ENCODE measurements around the gene TOLLIP. TPM values are rescaled to one million over a fixed set of nuclear protein-coding genes. Genes with fewer than 3 reads are reported as not detected.

Gene TOLLIP
- total and polyA plus RNA-seq, 9 of the 15 experiments (the other 6 are each of a cell fraction or from before 2014, with no cell fraction given), result 0.23 to 22.8 (median 7.1) TPM

- TF ChIP-seq FOXP4 (CRISPR knock-in tag; IDR thresholded peaks at IDR 0.05; ENCODE audit: borderline replicate concordance) (no peak), ZNF551 (CRISPR knock-in tag; IDR thresholded peaks at IDR 0.05) (no peak), BCLAF1 (IDR thresholded peaks at IDR 0.05; ENCODE audit: borderline replicate concordance in 1 of 2, control insufficient read depth in 1 of 2, low read depth in 2 of 2, low read length in 1 of 2) (no peak), MCM7 (IDR thresholded peaks at IDR 0.05) (no peak), HNRNPK (IDR thresholded peaks at IDR 0.05; ENCODE audit: low read depth, low read length, poor library complexity, severe bottlenecking) (no peak), ZFP1 (CRISPR knock-in tag; IDR thresholded peaks at IDR 0.05) (no peak), UBTF (IDR thresholded peaks at IDR 0.05; ENCODE audit: borderline replicate concordance in 1 of 2, low read depth in 2 of 2, low read length in 2 of 2) (no peak), HEY1 (CRISPR knock-in tag; IDR thresholded peaks at IDR 0.05; ENCODE audit: borderline replicate concordance) (no peak), PCBP2 (IDR thresholded peaks at IDR 0.05; ENCODE audit: low read depth, low read length, poor library complexity, severe bottlenecking) (no peak), NFRKB (IDR thresholded peaks at IDR 0.05; ENCODE audit: low read depth) (peak; percentile 76), NFIX (CRISPR knock-in tag; IDR thresholded peaks at IDR 0.05; ENCODE audit: low read depth) (no peak)
- TF ChIP-seq, protein P1, sequence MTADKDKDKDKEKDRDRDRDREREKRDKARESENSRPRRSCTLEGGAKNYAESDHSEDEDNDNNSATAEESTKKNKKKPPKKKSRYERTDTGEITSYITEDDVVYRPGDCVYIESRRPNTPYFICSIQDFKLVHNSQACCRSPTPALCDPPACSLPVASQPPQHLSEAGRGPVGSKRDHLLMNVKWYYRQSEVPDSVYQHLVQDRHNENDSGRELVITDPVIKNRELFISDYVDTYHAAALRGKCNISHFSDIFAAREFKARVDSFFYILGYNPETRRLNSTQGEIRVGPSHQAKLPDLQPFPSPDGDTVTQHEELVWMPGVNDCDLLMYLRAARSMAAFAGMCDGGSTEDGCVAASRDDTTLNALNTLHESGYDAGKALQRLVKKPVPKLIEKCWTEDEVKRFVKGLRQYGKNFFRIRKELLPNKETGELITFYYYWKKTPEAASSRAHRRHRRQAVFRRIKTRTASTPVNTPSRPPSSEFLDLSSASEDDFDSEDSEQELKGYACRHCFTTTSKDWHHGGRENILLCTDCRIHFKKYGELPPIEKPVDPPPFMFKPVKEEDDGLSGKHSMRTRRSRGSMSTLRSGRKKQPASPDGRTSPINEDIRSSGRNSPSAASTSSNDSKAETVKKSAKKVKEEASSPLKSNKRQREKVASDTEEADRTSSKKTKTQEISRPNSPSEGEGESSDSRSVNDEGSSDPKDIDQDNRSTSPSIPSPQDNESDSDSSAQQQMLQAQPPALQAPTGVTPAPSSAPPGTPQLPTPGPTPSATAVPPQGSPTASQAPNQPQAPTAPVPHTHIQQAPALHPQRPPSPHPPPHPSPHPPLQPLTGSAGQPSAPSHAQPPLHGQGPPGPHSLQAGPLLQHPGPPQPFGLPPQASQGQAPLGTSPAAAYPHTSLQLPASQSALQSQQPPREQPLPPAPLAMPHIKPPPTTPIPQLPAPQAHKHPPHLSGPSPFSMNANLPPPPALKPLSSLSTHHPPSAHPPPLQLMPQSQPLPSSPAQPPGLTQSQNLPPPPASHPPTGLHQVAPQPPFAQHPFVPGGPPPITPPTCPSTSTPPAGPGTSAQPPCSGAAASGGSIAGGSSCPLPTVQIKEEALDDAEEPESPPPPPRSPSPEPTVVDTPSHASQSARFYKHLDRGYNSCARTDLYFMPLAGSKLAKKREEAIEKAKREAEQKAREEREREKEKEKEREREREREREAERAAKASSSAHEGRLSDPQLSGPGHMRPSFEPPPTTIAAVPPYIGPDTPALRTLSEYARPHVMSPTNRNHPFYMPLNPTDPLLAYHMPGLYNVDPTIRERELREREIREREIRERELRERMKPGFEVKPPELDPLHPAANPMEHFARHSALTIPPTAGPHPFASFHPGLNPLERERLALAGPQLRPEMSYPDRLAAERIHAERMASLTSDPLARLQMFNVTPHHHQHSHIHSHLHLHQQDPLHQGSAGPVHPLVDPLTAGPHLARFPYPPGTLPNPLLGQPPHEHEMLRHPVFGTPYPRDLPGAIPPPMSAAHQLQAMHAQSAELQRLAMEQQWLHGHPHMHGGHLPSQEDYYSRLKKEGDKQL (CRISPR knock-in tag; IDR thresholded peaks at IDR 0.05; ENCODE audit: borderline replicate concordance), result no peak
Measured at GRCh38 chr11:1309498-1310317, at the start of gene TOLLIP (continued).

All from K562 (cell line).